PFSK-1 (cell line): ENCODE measurements around the gene OR6S1.

ENCODE experiments used
- FOXP2 ChIP-seq: optimal IDR thresholded peaks from 2 replicates; pipeline ENCODE3; 2011; ENCODE audit warnings: borderline replicate concordance, control low read depth, inconsistent platforms; ENCODE audit not compliant: insufficient read depth; ENCODE audit errors: extremely low read length, extremely low read depth
- POLR2AphosphoS5 ChIP-seq: IDR thresholded peaks from 2 replicates; pipeline ENCODE4 v1.6.1; 2012; ENCODE audit warnings: low read depth, mild to moderate bottlenecking, control low read depth, low read length, moderate library complexity
- REST ChIP-seq, 2 experiments: IDR thresholded peaks; 2 replicates each; pipeline versions ENCODE4 v1.6.1 to v1.8.0; 2011 to 2012; ENCODE audit warnings: low read depth in 2 of 2, low read length in 2 of 2, control low read depth in 1 of 2, inconsistent platforms in 1 of 2, mild to moderate bottlenecking in 1 of 2, moderate library complexity in 1 of 2; ENCODE audit not compliant: insufficient read depth in 1 of 2
- SIN3A ChIP-seq: IDR thresholded peaks from 2 replicates; pipeline ENCODE4 v1.6.1; 2012; ENCODE audit warnings: mild to moderate bottlenecking, low read length, moderate library complexity, borderline replicate concordance; ENCODE audit not compliant: insufficient read depth
- TAF1 ChIP-seq: IDR thresholded peaks from 2 replicates; pipeline ENCODE4 v1.6.1; 2012; ENCODE audit warnings: low read length, control low read depth, borderline replicate concordance; ENCODE audit not compliant: insufficient read depth

OR6S1 gene

GRCh38 chr14:20652996-20653975 lies 11.8 kb upstream of the OR6S1 start:
- TF ChIP-seq TAF1 (no peak), REST (IDR thresholded peaks at IDR 0.05; ENCODE audit: insufficient read depth in 1 of 2, low read depth in 2 of 2, low read length in 2 of 2) (no peak), POLR2AphosphoS5 (no peak), FOXP2 (no peak)

DNA sequence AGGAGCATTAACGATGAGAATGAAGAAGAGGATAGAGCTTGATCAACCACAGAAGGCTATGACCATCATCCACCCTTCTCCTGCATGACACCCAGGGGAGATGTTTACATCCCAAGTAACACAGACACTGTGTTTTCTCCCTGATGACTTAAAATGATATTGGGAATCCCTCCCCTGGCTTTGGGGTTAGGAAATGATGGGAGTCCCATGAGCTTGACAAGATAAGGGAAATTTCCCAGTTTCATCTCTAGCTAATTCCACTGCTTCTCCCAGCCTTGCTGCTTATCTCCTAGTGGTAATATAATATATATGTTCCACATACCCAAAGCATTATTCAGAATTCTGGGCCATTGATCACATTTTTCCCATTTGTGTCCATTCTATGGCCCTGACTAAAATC lies 4.0 kb upstream of the OR6S1 start:
- TF ChIP-seq TAF1, result no peak
- TF ChIP-seq POLR2AphosphoS5, result no peak
- no peak for TF ChIP-seq REST (IDR thresholded peaks at IDR 0.05; ENCODE audit: insufficient read depth in 1 of 2, low read depth in 2 of 2, low read length in 2 of 2)
- TF ChIP-seq FOXP2, result no peak
- TF ChIP-seq SIN3A, result no peak

- no peak for TF ChIP-seq REST (IDR thresholded peaks at IDR 0.05; ENCODE audit: insufficient read depth in 1 of 2, low read depth in 2 of 2, low read length in 2 of 2)
- no peak for TF ChIP-seq POLR2AphosphoS5
- TF ChIP-seq SIN3A, result no peak
- TF ChIP-seq FOXP2, result no peak
- no peak for TF ChIP-seq TAF1
Measured at GRCh38 chr14:20644520-20644919, 3.0 kb upstream of the OR6S1 start.

GRCh38 chr14:20642182-20642581 lies 691 bp upstream of the OR6S1 start:
- no peak for TF ChIP-seq POLR2AphosphoS5
- TF ChIP-seq REST (IDR thresholded peaks at IDR 0.05; ENCODE audit: insufficient read depth in 1 of 2, low read depth in 2 of 2, low read length in 2 of 2), result no peak
- no peak for TF ChIP-seq TAF1
- TF ChIP-seq SIN3A, result no peak
- no peak for TF ChIP-seq FOXP2
